WERI-Rb-1 (cell line): ENCODE measurements around the gene SRMS.
A peak's percentile ranks its signal among the peaks of the same experiment; 100 is the strongest.

Experiments used
- DNase-seq: peaks from one replicate; pipeline ENCODE4 v3.0.0-alpha.2; 2020
- H3K27ac ChIP-seq: fragments of 250-450 bp; sonication (Bioruptor Pico); 2 replicates; pipeline ENCODE4 v1.5.1; 2020; ENCODE audit warnings: mild to moderate bottlenecking, moderate library complexity
- H3K27me3 ChIP-seq: fragments of 250-450 bp; sonication (Bioruptor Pico); 2 replicates; pipeline ENCODE4 v1.5.1; 2021; ENCODE audit warnings: mild to moderate bottlenecking, low read depth, moderate library complexity; ENCODE audit not compliant: insufficient read depth, severe bottlenecking
- H3K36me3 ChIP-seq: fragments of 250-450 bp; sonication (Bioruptor Pico); 2 replicates; pipeline ENCODE4 v1.5.1; 2020; ENCODE audit warnings: mild to moderate bottlenecking, moderate library complexity
- H3K4me3 ChIP-seq: 2 replicates; pipeline ENCODE4 v1.5.1; 2011; ENCODE audit warnings: low read depth, mild to moderate bottlenecking, control low read depth, low read length
- H3K9me3 ChIP-seq: fragments of 250-450 bp; sonication (Bioruptor Pico); 2 replicates; pipeline ENCODE4 v1.5.1; 2021; ENCODE audit warnings: mild to moderate bottlenecking, moderate library complexity; ENCODE audit not compliant: severe bottlenecking
- TF ChIP-seq, protein P1 (sequence below): IDR thresholded peaks from 2 replicates; pipeline ENCODE4 v1.5.1; 2011; ENCODE audit warnings: low read depth, mild to moderate bottlenecking, control low read depth, inconsistent platforms, low read length

The SRMS gene

DNA sequence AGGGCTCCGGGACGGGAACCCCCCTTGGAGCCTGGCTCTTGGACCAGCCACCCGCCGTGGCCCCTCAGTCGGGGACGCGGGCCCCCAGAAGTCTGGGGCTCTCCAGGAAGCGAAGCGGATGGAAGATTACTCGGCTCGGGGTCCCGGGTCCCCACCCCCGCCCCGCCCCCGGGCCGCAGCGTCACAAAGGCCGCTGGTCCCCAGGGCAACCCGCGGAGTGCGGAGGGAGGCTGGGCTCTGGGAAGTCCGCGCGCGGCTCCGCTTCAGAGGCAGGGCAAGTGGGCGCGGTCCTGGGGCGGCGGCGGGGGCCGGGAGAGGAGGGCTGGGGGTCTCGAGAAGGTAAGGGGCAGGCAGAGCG lies 6.4 kb upstream of the SRMS start, which contains the start of gene FNDC11:
TSS of gene FNDC11 (plus strand) at position 227 of the 358 bp plus-strand sequence. CDS start 1,505 bp downstream, outside the sequence.
- H3K4me3 ChIP-seq: peak within 1 kb of the TSS; percentile 55
- TF ChIP-seq, protein P1, sequence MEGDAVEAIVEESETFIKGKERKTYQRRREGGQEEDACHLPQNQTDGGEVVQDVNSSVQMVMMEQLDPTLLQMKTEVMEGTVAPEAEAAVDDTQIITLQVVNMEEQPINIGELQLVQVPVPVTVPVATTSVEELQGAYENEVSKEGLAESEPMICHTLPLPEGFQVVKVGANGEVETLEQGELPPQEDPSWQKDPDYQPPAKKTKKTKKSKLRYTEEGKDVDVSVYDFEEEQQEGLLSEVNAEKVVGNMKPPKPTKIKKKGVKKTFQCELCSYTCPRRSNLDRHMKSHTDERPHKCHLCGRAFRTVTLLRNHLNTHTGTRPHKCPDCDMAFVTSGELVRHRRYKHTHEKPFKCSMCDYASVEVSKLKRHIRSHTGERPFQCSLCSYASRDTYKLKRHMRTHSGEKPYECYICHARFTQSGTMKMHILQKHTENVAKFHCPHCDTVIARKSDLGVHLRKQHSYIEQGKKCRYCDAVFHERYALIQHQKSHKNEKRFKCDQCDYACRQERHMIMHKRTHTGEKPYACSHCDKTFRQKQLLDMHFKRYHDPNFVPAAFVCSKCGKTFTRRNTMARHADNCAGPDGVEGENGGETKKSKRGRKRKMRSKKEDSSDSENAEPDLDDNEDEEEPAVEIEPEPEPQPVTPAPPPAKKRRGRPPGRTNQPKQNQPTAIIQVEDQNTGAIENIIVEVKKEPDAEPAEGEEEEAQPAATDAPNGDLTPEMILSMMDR: no peak

DNA sequence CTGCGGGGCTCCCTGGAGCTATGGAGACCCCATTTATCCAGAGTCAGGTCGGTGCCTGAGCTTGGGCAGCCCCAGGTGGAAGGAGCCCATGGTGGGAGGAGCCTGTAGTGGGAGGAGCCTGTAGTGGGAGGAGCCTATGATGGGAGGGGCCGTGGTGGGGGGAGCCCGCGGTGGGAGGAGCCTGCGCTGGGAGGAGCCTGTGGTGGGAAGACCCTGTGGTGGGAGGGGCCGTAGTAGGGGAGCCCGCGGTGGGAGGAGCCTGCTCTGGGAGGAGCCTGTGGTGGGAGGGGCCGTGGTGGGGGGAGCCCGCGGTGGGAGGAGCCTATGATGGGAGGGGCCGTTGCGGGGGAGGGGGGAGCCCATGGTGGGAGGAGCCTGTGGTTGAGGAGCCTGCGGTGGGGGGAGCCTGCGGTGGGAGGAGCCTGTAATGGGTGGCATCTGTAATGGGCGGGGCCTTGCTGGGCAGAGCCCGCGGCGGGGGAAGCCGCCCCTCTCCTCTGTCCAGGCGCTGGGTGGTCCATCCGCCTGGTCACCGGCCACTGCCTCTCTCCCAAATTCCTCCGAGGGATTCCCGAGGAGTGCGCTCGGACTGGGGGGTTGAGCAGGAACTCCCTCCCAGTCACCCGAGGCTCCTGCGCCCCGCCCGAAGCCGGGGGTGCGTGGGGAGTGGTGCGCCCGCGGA lies 5.8 kb upstream of the SRMS start:
- Histone ChIP-seq H3K27ac (no peak overlapping the region), H3K36me3 (no peaks in the 10 kb centered on the region), H3K9me3 (no peaks in the 10 kb centered on the region), H3K4me3 (peak overlapping the region; percentile 55), H3K27me3 (no peaks in the 10 kb centered on the region)
- TF ChIP-seq, protein P1: no peak
- peak; percentile 86 for DNase-seq

More for the DNA sequence above, 6.4 kb upstream of the SRMS start, which contains the start of gene FNDC11:
- H3K9me3 ChIP-seq: no peaks in the 10 kb centered on the region
- no peaks in the 10 kb centered on the region for H3K36me3 ChIP-seq
- no peak within 1 kb of the TSS for H3K27ac ChIP-seq
- H3K27me3 ChIP-seq: no peaks in the 10 kb centered on the region
- DNase-seq: peak; percentile 35

DNA sequence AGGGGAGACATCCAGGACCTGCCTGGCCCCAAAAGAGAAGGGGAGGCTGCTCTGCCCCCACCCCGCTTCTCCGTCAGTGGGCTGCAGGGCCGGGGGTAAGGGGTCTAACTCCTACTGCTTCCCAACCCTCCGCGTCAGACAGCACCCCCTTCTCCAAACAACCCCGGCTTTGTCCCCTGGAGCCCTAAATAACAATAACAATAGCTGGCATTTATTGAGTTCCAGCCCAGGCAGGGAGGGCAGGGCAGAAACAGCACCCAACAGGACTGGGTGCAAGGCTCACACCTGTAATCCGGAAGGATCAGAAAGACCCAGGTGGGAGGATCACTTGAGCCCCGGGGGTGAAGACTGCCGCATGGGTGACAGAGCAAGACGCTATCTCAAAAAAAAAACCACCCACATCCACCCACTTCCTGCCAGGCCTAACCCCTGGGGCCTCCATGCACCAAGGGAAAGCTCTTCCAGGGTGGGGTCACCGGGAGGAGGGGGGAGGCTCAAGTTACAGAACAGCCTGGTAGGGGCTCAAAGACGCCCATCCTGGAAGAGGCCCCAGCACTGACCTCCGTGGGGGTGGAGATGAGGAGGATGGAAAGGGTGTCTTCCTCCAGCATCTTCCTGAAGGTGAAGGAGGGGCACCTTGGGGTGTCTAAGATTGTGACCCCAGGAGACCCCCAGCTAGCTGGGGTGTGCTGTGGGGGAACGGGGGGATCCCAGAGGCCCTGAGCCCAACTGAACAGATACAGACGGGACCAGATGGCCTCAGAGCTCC lies 5.1 kb upstream of the SRMS start:
- Histone ChIP-seq H3K9me3 (no peaks in the 10 kb centered on the region), H3K36me3 (no peaks in the 10 kb centered on the region), H3K27me3 (no peaks in the 10 kb centered on the region), H3K4me3 (no peak overlapping the region), H3K27ac (no peak overlapping the region)
- DNase-seq: peak; percentile 19
- TF ChIP-seq, protein P1: no peak

DNA sequence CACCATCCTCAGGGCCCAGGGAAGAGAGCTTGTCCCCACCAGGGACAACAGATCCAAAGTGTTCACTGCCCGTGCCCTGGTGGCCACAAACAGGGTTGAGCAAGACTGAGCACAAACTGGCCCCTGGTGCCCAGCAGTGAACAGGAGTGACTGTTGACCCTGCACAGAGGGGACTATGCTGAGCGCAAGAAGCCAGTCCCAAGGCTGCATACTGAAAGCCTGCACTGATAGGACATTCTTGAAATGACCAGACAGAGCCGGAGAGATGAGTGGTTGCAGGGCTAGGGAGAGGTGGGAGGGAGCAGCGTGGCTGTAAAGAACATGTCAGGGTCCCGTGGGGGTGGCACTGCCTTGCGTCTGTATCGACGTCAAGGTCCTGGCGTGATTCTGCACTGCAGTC lies 3.5 kb upstream of the SRMS start:
- TF ChIP-seq, protein P1: no peak
- Histone ChIP-seq H3K27ac (no peak overlapping the region), H3K36me3 (no peaks in the 10 kb centered on the region), H3K4me3 (no peak overlapping the region), H3K27me3 (no peaks in the 10 kb centered on the region), H3K9me3 (no peaks in the 10 kb centered on the region)
- no peak for DNase-seq

DNA sequence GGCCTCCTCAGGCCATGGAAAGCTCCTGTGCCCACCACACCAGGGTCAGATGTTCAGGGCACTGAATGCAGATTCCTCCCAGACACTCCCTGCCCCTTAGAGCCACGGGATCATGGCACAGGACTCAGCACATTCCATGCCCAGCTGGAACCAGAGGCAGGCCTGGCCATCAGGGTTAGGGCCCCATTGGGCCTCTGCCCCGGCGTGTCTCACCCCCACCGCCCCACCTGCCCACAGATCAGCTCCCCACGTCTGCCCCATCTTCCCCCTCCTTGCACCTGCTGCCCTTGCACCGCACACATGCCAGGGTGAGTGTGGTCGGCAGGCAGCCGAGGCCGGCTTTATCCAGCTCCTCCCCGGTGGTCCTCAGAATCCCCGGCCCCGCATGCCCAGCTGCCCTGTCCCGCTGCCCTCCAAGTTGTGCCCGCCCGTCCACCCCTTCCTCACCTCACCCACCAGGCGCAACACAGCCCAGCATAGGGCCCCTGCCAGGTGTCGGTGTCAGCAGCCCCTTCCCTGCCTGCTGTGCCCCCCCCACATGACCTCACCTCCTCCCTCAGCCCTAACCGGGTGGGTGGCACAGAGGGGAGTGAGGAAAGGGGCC lies 2.2 kb upstream of the SRMS start:
- Histone ChIP-seq H3K27ac (no peak overlapping the region), H3K9me3 (no peaks in the 10 kb centered on the region), H3K27me3 (no peaks in the 10 kb centered on the region), H3K4me3 (no peak overlapping the region), H3K36me3 (no peaks in the 10 kb centered on the region)
- TF ChIP-seq, protein P1: no peak
- no peak for DNase-seq
